HG03097 (cell line): Measurements from ENCODE around the gene PTPRG.
"Not testable (repeated sequence)": the region's sequence is repeated elsewhere in the genome, so short reads cannot be mapped to it uniquely, and the experiment has no call there.

Source experiments
- ATAC-seq: cut with Tn5 transposase; IDR thresholded peaks from one replicate; pipeline ENCODE4 v1.9.1; 2021; ENCODE audit not compliant: unreplicated experiment, low FRiP score

The PTPRG gene

GRCh38 chr3:61812085-61812484 lies 250.7 kb downstream of the PTPRG start:
- no peak for ATAC-seq

GRCh38 chr3:61812517-61812916 lies 251.1 kb downstream of the PTPRG start:
- ATAC-seq: no peak

- no peak for ATAC-seq
Measured at GRCh38 chr3:61813636-61814035, 252.3 kb downstream of the PTPRG start.

- no peak for ATAC-seq
Measured at GRCh38 chr3:61814674-61815073, 253.3 kb downstream of the PTPRG start.

GRCh38 chr3:61816304-61816703 lies 254.9 kb downstream of the PTPRG start:
- ATAC-seq: not testable (repeated sequence)

GRCh38 chr3:61819861-61820260 lies 258.5 kb downstream of the PTPRG start:
- ATAC-seq: no peak

GRCh38 chr3:61820306-61820992 lies 259.1 kb downstream of the PTPRG start:
- ATAC-seq: no peak

GRCh38 chr3:61821823-61822251 lies 260.5 kb downstream of the PTPRG start:
- no peak for ATAC-seq

- ATAC-seq: no peak
Measured at GRCh38 chr3:61822588-61822987, 261.2 kb downstream of the PTPRG start.

GRCh38 chr3:61824553-61825135 lies 263.3 kb downstream of the PTPRG start:
- no peak for ATAC-seq

- ATAC-seq: no peak
Measured at GRCh38 chr3:61826161-61826560, 264.8 kb downstream of the PTPRG start.

GRCh38 chr3:61828184-61828874 lies 267.0 kb downstream of the PTPRG start:
- no peak for ATAC-seq

- no peak for ATAC-seq
Measured at GRCh38 chr3:61828880-61829721, 267.7 kb downstream of the PTPRG start.

GRCh38 chr3:61829722-61830350 lies 268.5 kb downstream of the PTPRG start:
- no peak for ATAC-seq

GRCh38 chr3:61831973-61832372 lies 270.6 kb downstream of the PTPRG start:
- no peak for ATAC-seq

- ATAC-seq: no peak
Measured at GRCh38 chr3:61832375-61833229, 271.2 kb downstream of the PTPRG start.

GRCh38 chr3:61839256-61839655 lies 277.9 kb downstream of the PTPRG start:
- no peak for ATAC-seq

- no peak for ATAC-seq
Measured at GRCh38 chr3:61841111-61841845, 279.9 kb downstream of the PTPRG start.

GRCh38 chr3:61841988-61842387 lies 280.6 kb downstream of the PTPRG start:
- ATAC-seq: no peak
